Stomach (tissue), 9 donors: ENCODE data around the gene CHTF18. TPM values are rescaled to one million over a fixed set of nuclear protein-coding genes. Genes with fewer than 3 reads are reported as not detected.

ENCODE experiments used
- DNase-seq, 2 donors: peaks; one replicate each; pipeline versions ENCODE4 v3.0.0 to v3.0.0-alpha.2; 2013 to 2019
- H3K27ac ChIP-seq, 5 donors: fragments of 200-600 bp in 4 of 5; sonication (generic) in 4 of 5; one replicate each; pipeline ENCODE4 v1.5.1; 2013 to 2019; ENCODE audit warnings: mild to moderate bottlenecking in 1 of 5, moderate library complexity in 1 of 5
- H3K27me3 ChIP-seq, 3 donors: fragments of 200-600 bp; sonication (generic); one replicate each; pipeline ENCODE4 v1.5.1; 2017 to 2019; ENCODE audit warnings: mixed run types in 1 of 3
- H3K36me3 ChIP-seq, 4 donors: fragments of 200-600 bp; sonication (generic); 1 replicate in 3 of 4; 2 replicates in 1 of 4; pipeline ENCODE4 v1.5.1; 2016 to 2019
- H3K4me1 ChIP-seq, 4 donors: fragments of 200-600 bp; sonication (generic); one replicate each; pipeline ENCODE4 v1.5.1; 2016 to 2019
- H3K4me3 ChIP-seq, 4 donors: fragments of 200-600 bp; sonication (generic) in 3 of 4; one replicate each; pipeline ENCODE4 v1.5.1; 2016 to 2019; ENCODE audit warnings: mild to moderate bottlenecking in 1 of 4
- H3K9me3 ChIP-seq, 4 donors: fragments of 200-600 bp; sonication (generic); one replicate each; pipeline ENCODE4 v1.5.1; 2016 to 2019
- CTCF ChIP-seq, 7 experiments: fragments of 450-650 bp in 4 of 7; fragments of 200-600 bp in 3 of 7; sonication (generic) in 3 of 7; IDR thresholded peaks; one replicate each; pipeline ENCODE4 v1.5.1; 2016 to 2019; ENCODE audit warnings: antibody characterized with exemption in 7 of 7, control low read depth in 2 of 7, mild to moderate bottlenecking in 1 of 7
- EP300 ChIP-seq: sonication (generic); formaldehyde crosslinking; IDR thresholded peaks from one replicate; pipeline ENCODE4 v1.6.1; 2017; ENCODE audit warnings: antibody characterized with exemption
- POLR2A ChIP-seq, 4 donors: fragments of 450-650 bp; IDR thresholded peaks; one replicate each; pipeline ENCODE4 v1.6.1; 2016; ENCODE audit warnings: antibody characterized with exemption in 4 of 4, control low read depth in 2 of 4, mild to moderate bottlenecking in 1 of 4, moderate library complexity in 1 of 4
- POLR2AphosphoS5 ChIP-seq, 3 donors: sonication (generic); formaldehyde crosslinking; IDR thresholded peaks; one replicate each; pipeline ENCODE4 v1.6.1; 2016; ENCODE audit warnings: antibody characterized with exemption in 3 of 3
- WGBS, 5 donors: extraction: QIAGEN DNeasy Blood & Tissue Kit in 3 of 5; methylation state at CpG; one replicate each; pipeline versions ENCODE4 v1.1.5 to v1.1.7; 2013 to 2018; 5-methylcytosine and 5-hydroxymethylcytosine counted together
- intact Hi-C: fragments of 100-400 bp; cut with DNase I; formaldehyde crosslinking; loops from one replicate; pipeline ENCODE4 v1.15.1; 2023; ENCODE audit warnings: low total_unique reads
- polyA plus RNA-seq, 3 donors: library from polyadenylated mRNA; stranded (reverse); fragments of 200-250 nt; gene quantifications; one replicate each; pipeline ENCODE4 v1.2.3, GENCODE V29; 2013
- total RNA-seq, 5 donors: library from RNA; depleted of rRNA; stranded (reverse); fragments of >200 nt; gene quantifications; one replicate each; pipeline versions ENCODE4 v1.1.0 to v1.2.3, GENCODE V29; 2014 to 2016
- donor health status: healthy with polysubstance abuse.
- donor health status: Bipolar disorder and iron deficiency.
- donor health status: healthy.

Gene CHTF18
- total and polyA plus RNA-seq, 8 donors: 2.9 to 143 (median 21.5) TPM

- TF ChIP-seq POLR2AphosphoS5 (IDR thresholded peaks at IDR 0.05) (no peak), EP300 (no peak), CTCF (IDR thresholded peaks at IDR 0.05) (no peak)
- H3K4me1 ChIP-seq: peaks cover 26 to 58% (median 48%) of the 10 kb centered on the region in 4 donors
- peak in 1 of 2 donors; percentile 39 for DNase-seq
- intact Hi-C loops: no loop called here
- WGBS, 5 donors: 27 to 73% (median 28%) methylated on average over 8 to 47 of the region's 47 CpGs
- H3K9me3 ChIP-seq: no peaks in the 10 kb centered on the region
- peaks cover 0 to 10% (median 7%) of the 10 kb centered on the region in 3 donors for H3K27me3 ChIP-seq
- H3K36me3 ChIP-seq: peaks cover 6 to 34% (median 26%) of the 10 kb centered on the region in 4 donors
- H3K4me3 ChIP-seq: peak overlapping the region; percentile 92 to 99 (median 96)
- peak overlapping the region; percentile 68 to 88 (median 79) for H3K27ac ChIP-seq
Measured at GRCh38 chr16:787321-787966, 976 bp upstream of the CHTF18 start.

GRCh38 chr16:787978-788398 lies 432 bp upstream of the CHTF18 start, which contains the start of gene RPUSD1:
TSS of gene RPUSD1 (minus strand) at chr16:788381. CDS start at chr16:787737, 644 bp downstream.
- Histone ChIP-seq H3K4me1 (peaks cover 26 to 53% (median 43%) of the 10 kb centered on the region in 4 donors), H3K9me3 (no peaks in the 10 kb centered on the region), H3K36me3 (peaks cover 6 to 37% (median 28%) of the 10 kb centered on the region in 4 donors), H3K4me3 (peak within 1 kb of the TSS; percentile 92 to 99 (median 96)), H3K27ac (peak within 1 kb of the TSS; percentile 68 to 88 (median 79)), H3K27me3 (peaks cover 0 to 4% (median 2%) of the 10 kb centered on the region in 3 donors)
- 0 to 5% (median 1%) methylated on average over 4 to 45 of the region's 45 CpGs; no CpG with 5 or more reads in 1 of the 5 donors for WGBS, 5 donors
- TF ChIP-seq POLR2AphosphoS5 (IDR thresholded peaks at IDR 0.05) (peak in 1 of 3 donors; percentile 23), EP300 (no peak)
- DNase-seq: no peak
- intact Hi-C loops: no loop called here

GRCh38 chr16:789191-789850 lies 901 bp downstream of the CHTF18 start:
- intact Hi-C loops: no loop called here
- Histone ChIP-seq H3K27me3 (no peaks in the 10 kb centered on the region), H3K36me3 (peaks cover 6 to 50% (median 30%) of the 10 kb centered on the region in 4 donors), H3K4me3 (peak overlapping the region; percentile 68 to 99 (median 80)), H3K4me1 (peaks cover 22 to 39% (median 30%) of the 10 kb centered on the region in 4 donors), H3K9me3 (no peaks in the 10 kb centered on the region), H3K27ac (peak overlapping the region in 1 of 5 donors; percentile 62)
- DNase-seq: no peak
- 65 to 90% (median 72%) methylated on average over 13 to 33 of the region's 33 CpGs for WGBS, 5 donors
- TF ChIP-seq POLR2AphosphoS5 (IDR thresholded peaks at IDR 0.05) (no peak), POLR2A (IDR thresholded peaks at IDR 0.05) (no peak), CTCF (IDR thresholded peaks at IDR 0.05) (no peak), EP300 (no peak)

DNA sequence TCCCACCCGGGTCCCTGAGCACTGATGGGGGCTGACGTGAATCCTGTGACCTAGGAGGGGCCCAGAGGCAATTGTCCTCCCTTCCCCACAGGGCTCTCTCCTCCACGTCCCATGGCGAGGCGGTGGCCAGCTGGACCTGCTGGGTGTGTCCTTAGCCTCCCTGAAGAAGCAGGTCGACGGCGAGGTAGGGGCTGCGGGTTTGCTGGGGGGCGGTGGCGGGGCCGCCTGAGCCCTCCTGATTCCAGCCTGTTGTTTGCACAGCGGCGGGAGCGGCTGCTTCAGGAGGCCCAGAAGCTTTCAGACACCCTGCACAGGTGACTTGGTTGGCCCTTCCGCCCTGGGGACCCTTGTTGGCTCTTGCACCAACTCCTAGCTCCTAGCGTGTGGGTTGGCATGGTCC lies 1.7 kb downstream of the CHTF18 start:
- Histone ChIP-seq H3K36me3 (peaks cover 6 to 50% (median 30%) of the 10 kb centered on the region in 4 donors), H3K27me3 (no peaks in the 10 kb centered on the region), H3K4me3 (no peak overlapping the region), H3K4me1 (peaks cover 22 to 38% (median 29%) of the 10 kb centered on the region in 4 donors), H3K27ac (no peak overlapping the region), H3K9me3 (no peaks in the 10 kb centered on the region)
- no peak for TF ChIP-seq CTCF (IDR thresholded peaks at IDR 0.05)
- TF ChIP-seq POLR2A (IDR thresholded peaks at IDR 0.05): no peak
- TF ChIP-seq POLR2AphosphoS5 (IDR thresholded peaks at IDR 0.05): no peak
- no peak for TF ChIP-seq EP300
- intact Hi-C loops: no loop called here
- 79 to 92% (median 85%) methylated on average over 15 to 17 of the region's 17 CpGs for whole genome bisulfite sequencing, 5 donors
- DNase-seq: no peak
